Measurements from ENCODE around the gene ADAMTS9. TPM values are rescaled to one million over a fixed set of nuclear protein-coding genes. Genes with fewer than 3 reads are reported as not detected.

Gene ADAMTS9
- total and polyA plus RNA-seq, 9 of the 15 experiments (the other 6 are each of a cell fraction or from before 2014, with no cell fraction given): 0.05 to 0.32 (median 0.13) TPM; not detected in 2

DNA sequence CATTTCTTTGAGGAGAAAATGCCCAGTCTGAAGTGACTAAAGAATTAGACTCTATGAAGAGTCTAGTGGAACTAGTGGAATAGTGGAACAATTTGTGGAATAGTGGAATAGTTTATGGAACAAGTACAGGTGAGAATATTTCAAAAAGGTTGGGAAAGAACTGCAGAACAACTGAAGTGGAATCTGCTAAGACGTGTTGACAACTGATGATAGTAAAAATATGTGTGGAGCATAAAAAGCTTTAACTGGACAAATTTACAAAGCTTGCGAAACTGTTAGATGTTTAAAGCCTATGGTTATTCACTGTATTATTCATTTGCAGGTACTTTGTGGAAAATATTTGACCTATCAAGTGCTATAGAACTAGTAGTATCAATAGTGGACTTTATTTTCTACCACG, 164.5 kb downstream of the ADAMTS9 start:
- TF ChIP-seq XRCC3 (IDR thresholded peaks at IDR 0.05) (no peak), NR2F6 (CRISPR knock-in tag; IDR thresholded peaks at IDR 0.05) (no peak), ZBTB17 (CRISPR knock-in tag; IDR thresholded peaks at IDR 0.05) (no peak), HDAC2 (IDR thresholded peaks at IDR 0.05) (no peak), ARNT (IDR thresholded peaks at IDR 0.05) (no peak), MXI1 (IDR thresholded peaks at IDR 0.05; ENCODE audit: low read depth, low read length) (no peak), TBP (optimal IDR thresholded peaks at IDR 0.05; ENCODE audit: low read depth, low read length) (no peak)
- Histone ChIP-seq H3K27me3 (ENCODE audit: control insufficient read depth in 2 of 2, insufficient read depth in 2 of 2, low read length in 2 of 2) (no peaks in the 10 kb centered on the region), H3K4me3 (no peak overlapping the region), H2AFZ (ENCODE audit: low read depth, low read length) (no peak overlapping the region), H3K79me2 (ENCODE audit: control insufficient read depth, insufficient read depth, low read length) (no peaks in the 10 kb centered on the region), H3K4me2 (ENCODE audit: insufficient read depth, low read length) (no peak overlapping the region), H3K9me1 (ENCODE audit: control insufficient read depth, insufficient read depth, low read length) (no peaks in the 10 kb centered on the region), H3K27ac (ENCODE audit: extremely low read depth, low read depth, low read length) (no peak overlapping the region), H3K4me1 (replicated peaks in 1 of 2; ENCODE audit: control insufficient read depth in 2 of 2, insufficient read depth in 2 of 2, low read length in 2 of 2) (no peaks in the 10 kb centered on the region), H3K9me3 (replicated peaks; ENCODE audit: control insufficient read depth, insufficient read depth, low read depth, low read length) (no peaks in the 10 kb centered on the region), H3K36me3 (ENCODE audit: control insufficient read depth, insufficient read depth, low read length) (no peaks in the 10 kb centered on the region), H4K20me1 (replicated peaks; ENCODE audit: control insufficient read depth, insufficient read depth, low read length) (no peaks in the 10 kb centered on the region), H3K9ac (ENCODE audit: insufficient read depth in 1 of 2, low read depth in 2 of 2, low read length in 2 of 2) (no peak overlapping the region)
- DNase-seq (ENCODE audit: extremely low read depth in 1 of 4, low spot score in 3 of 4): no peak
- no peak for FAIRE-seq
- in situ Hi-C loops (cut with MboI): no loop called here
- WGBS (ENCODE audit: insufficient coverage, low coverage, missing lambda C conversion rate): 2% methylated on average over 3 of the region's 3 CpGs
- no TSS peak for BruUV-seq (replicated peaks)
- intact Hi-C loops (cut with micrococcal nuclease): no loop called here
- ATAC-seq: no peak
- POLR2A ChIA-PET: no interaction called here
- CTCF ChIA-PET (ENCODE audit: low intra/inter-chr PET ratio): no interaction called here

DNA sequence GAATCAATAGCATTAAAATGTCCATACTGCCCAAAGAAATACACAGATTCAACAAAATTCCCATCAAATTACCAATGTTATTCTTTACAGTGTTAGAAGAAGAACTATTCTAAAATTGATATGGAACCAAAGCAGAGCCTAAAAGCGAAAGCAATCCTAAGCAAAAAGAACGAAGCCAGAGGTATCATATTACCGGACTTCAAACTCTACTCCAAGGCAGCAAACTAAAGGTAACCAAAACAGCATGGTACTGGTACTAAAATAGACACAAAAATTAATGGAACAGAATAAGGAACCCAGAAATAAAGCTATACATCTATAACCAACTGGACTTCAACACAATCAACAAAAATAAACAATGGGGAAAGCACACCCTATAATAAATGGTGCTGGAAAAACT, 167.5 kb downstream of the ADAMTS9 start:
- intact Hi-C loops (cut with micrococcal nuclease) (no loop called here), in situ Hi-C loops (cut with MboI) (no loop called here)
- CTCF ChIA-PET (ENCODE audit: low intra/inter-chr PET ratio): no interaction called here
- H3K4me3 ChIP-seq: no peak overlapping the region
- H3K27me3 ChIP-seq (ENCODE audit: control insufficient read depth in 2 of 2, insufficient read depth in 2 of 2, low read length in 2 of 2): no peaks in the 10 kb centered on the region
- no peak for ATAC-seq
- H4K20me1 ChIP-seq (replicated peaks; ENCODE audit: control insufficient read depth, insufficient read depth, low read length): no peaks in the 10 kb centered on the region
- H2AFZ ChIP-seq (ENCODE audit: low read depth, low read length): no peak overlapping the region
- no TSS peak for BruUV-seq (replicated peaks)
- H3K9me3 ChIP-seq (replicated peaks; ENCODE audit: control insufficient read depth, insufficient read depth, low read depth, low read length): no peaks in the 10 kb centered on the region
- whole genome bisulfite sequencing (ENCODE audit: insufficient coverage, low coverage, missing lambda C conversion rate): 0% methylated on average over 3 of the region's 3 CpGs
- no peak overlapping the region for H3K4me2 ChIP-seq (ENCODE audit: insufficient read depth, low read length)
- no peak for DNase-seq (ENCODE audit: extremely low read depth in 1 of 4, low spot score in 3 of 4)
- no peaks in the 10 kb centered on the region for H3K4me1 ChIP-seq (replicated peaks in 1 of 2; ENCODE audit: control insufficient read depth in 2 of 2, insufficient read depth in 2 of 2, low read length in 2 of 2)
- H3K9ac ChIP-seq (ENCODE audit: insufficient read depth in 1 of 2, low read depth in 2 of 2, low read length in 2 of 2): no peak overlapping the region
- H3K9me1 ChIP-seq (ENCODE audit: control insufficient read depth, insufficient read depth, low read length): no peaks in the 10 kb centered on the region
- FAIRE-seq: no peak
- no peak overlapping the region for H3K27ac ChIP-seq (ENCODE audit: extremely low read depth, low read depth, low read length)
- POLR2A ChIA-PET: no interaction called here
- no peaks in the 10 kb centered on the region for H3K79me2 ChIP-seq (ENCODE audit: control insufficient read depth, insufficient read depth, low read length)
- no peaks in the 10 kb centered on the region for H3K36me3 ChIP-seq (ENCODE audit: control insufficient read depth, insufficient read depth, low read length)
- TF ChIP-seq, protein P1, sequence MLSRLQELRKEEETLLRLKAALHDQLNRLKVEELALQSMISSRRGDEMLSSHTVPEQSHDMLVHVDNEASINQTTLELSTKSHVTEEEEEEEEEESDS (CRISPR knock-in tag; IDR thresholded peaks at IDR 0.05): no peak
- TF ChIP-seq, protein P2, sequence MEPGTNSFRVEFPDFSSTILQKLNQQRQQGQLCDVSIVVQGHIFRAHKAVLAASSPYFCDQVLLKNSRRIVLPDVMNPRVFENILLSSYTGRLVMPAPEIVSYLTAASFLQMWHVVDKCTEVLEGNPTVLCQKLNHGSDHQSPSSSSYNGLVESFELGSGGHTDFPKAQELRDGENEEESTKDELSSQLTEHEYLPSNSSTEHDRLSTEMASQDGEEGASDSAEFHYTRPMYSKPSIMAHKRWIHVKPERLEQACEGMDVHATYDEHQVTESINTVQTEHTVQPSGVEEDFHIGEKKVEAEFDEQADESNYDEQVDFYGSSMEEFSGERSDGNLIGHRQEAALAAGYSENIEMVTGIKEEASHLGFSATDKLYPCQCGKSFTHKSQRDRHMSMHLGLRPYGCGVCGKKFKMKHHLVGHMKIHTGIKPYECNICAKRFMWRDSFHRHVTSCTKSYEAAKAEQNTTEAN (CRISPR knock-in tag; IDR thresholded peaks at IDR 0.05): no peak
- TF ChIP-seq JUND (IDR thresholded peaks at IDR 0.05; ENCODE audit: borderline replicate concordance, low read depth, low read length): no peak
- no peak for TF ChIP-seq JUND (tag; IDR thresholded peaks at IDR 0.05; ENCODE audit: borderline replicate concordance, low read depth, low read length)
- no peak for TF ChIP-seq ZBED1 (IDR thresholded peaks at IDR 0.05)
- TF ChIP-seq ETV1 (tag; conservative IDR thresholded peaks at IDR 0.05; ENCODE audit: low read depth): no peak
- no peak for TF ChIP-seq ZZZ3 (IDR thresholded peaks at IDR 0.05)
- no peak for TF ChIP-seq ZNF586 (CRISPR knock-in tag; conservative IDR thresholded peaks at IDR 0.05)
- no peak for TF ChIP-seq BACH1 (tag; IDR thresholded peaks at IDR 0.05)
- TF ChIP-seq SETDB1 (IDR thresholded peaks at IDR 0.05; ENCODE audit: low read length): no peak
- TF ChIP-seq ZNF699 (CRISPR knock-in tag; IDR thresholded peaks at IDR 0.05; ENCODE audit: insufficient replicate concordance): no peak
- TF ChIP-seq MECOM (CRISPR knock-in tag; IDR thresholded peaks at IDR 0.05): no peak
- no peak for TF ChIP-seq PHB2 (IDR thresholded peaks at IDR 0.05; ENCODE audit: low read depth)
- no peak for TF ChIP-seq GTF2F1 (IDR thresholded peaks at IDR 0.05; ENCODE audit: low read depth, low read length)

All from K562 (cell line).